GM21717 (cell line): Measurements from ENCODE around the gene ABCG1.
A peak's percentile ranks its signal among the peaks of the same experiment; 100 is the strongest.

Experiments
- ATAC-seq: cut with Tn5 transposase; IDR thresholded peaks from one replicate; pipeline ENCODE4 v1.9.1; 2021; ENCODE audit warnings: mild to moderate bottlenecking, moderate library complexity; ENCODE audit not compliant: unreplicated experiment

ABCG1 gene

DNA sequence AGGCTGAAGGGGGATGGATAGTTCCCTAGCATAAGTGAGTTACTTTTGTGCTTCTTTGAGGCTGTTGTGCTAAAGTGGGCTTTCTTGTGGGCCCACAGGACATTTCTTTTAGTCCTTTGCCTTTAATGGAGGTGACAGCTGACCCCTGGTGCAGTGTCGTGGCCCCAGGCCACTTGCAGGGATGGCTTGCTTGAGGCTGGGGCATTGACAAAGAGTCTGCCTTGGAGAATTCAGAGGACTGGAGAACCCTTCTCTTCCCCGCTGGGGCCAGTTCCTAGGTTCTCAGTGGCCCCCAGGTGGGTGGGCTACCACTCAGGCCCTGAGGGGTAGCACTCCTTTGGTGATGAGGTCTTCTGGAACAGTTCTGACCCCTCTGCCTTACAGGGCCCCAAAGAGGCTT lies 12.8 kb downstream of the ABCG1 start:
- ATAC-seq: no peak

DNA sequence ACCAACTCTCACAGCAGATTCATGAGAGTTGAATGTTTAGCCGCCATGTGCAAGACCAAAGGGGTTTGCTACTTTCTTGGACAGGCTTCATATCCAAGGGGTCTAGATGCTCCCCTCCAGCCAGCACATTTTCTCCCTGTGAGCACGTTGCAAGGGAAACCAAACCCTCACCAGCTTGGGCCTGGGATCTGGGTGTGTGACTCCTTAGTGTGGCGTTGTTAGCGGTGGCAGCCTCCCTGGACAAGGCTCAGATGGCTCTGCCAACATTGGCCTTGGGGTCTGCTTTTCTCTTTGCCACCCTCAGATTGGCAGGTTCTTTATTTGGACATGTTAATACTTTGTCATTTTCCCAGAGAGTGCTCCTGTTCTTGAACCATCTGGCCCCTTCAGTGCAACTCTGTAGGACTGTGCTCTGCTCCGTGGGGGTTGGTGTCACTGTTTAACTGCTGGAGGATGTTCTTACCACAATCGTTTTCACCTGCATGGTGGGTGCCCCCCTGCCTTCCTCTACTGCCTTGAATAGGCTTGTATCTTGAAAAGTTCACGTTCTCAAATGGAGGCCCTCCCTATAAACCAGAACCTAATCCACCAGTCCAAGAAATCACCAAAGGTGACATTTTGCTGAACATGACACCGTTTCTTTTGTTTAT lies 13.4 kb downstream of the ABCG1 start:
- ATAC-seq: no peak

- peak; percentile 35 for ATAC-seq
Measured at GRCh38 chr21:42233067-42233961, 14.4 kb downstream of the ABCG1 start.

GRCh38 chr21:42234041-42234440 lies 15.1 kb downstream of the ABCG1 start:
- ATAC-seq: no peak

- peak; percentile 22 for ATAC-seq
Measured at GRCh38 chr21:42234464-42235241, 15.7 kb downstream of the ABCG1 start.

- no peak for ATAC-seq
Measured at GRCh38 chr21:42235593-42235992, 16.7 kb downstream of the ABCG1 start.

DNA sequence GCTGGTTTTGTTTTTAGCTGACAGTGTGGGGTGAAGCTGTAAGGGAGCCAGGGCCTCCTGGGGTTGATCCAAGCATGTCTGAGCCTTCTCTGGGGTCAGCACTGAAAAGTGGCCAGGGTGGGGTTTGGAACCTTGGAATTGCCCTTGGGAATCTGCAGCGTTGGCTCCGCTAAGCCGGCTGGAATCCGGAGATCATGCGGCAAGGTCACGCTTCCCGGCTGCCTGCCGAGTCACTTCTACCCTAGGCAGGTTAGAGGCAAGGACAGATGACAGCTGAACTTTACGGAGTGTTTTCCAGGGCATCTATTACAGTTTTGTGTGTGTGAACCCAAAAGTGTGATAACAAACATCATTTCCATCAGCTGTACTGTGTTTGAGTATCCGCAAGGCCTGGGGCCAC lies 17.1 kb downstream of the ABCG1 start:
- no peak for ATAC-seq

GRCh38 chr21:42236693-42237092 lies 17.8 kb downstream of the ABCG1 start:
- ATAC-seq: no peak

GRCh38 chr21:42237161-42237560 lies 18.2 kb downstream of the ABCG1 start:
- no peak for ATAC-seq

DNA sequence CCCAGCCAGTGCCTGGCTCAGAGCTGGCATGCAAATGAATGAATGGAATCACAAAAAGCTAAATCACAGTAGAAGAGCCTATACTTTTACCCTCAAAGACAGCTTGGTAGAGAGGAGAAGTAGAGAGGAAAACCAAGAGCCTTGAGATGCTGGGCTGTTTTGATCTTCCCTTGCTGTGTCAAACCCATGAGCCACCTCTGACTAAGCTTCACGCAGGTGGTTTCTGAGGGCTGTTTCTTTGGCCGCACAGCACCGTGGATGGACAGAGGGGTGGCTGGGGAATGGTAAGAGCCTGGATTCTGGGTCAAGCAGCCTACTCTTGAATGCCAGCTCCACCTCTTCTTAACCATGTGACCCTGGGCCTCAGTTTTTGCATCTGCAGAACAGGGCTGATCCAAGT lies 18.6 kb downstream of the ABCG1 start:
- ATAC-seq: no peak

- ATAC-seq: no peak
Measured at GRCh38 chr21:42238185-42238934, 19.4 kb downstream of the ABCG1 start.

DNA sequence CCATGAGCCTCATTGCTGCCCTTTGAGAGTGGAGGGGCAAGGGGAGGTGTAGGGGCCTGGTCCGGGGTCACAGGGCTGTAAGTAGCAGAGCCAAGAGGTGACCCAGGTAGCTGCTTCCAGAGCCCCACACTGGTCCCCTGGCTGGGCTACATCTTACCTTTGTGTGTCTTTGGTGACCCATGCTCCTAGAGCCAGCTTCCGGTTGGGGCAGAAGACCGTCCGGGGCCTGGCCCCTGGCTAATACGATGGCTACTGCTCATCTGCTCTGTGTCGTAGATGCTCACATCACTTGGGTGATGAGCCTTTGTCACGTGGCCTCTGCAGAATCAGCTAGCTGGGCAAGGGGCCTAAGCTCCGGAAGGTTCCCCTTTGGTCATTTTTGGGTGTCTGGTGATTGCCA lies 20.6 kb downstream of the ABCG1 start:
- no peak for ATAC-seq

DNA sequence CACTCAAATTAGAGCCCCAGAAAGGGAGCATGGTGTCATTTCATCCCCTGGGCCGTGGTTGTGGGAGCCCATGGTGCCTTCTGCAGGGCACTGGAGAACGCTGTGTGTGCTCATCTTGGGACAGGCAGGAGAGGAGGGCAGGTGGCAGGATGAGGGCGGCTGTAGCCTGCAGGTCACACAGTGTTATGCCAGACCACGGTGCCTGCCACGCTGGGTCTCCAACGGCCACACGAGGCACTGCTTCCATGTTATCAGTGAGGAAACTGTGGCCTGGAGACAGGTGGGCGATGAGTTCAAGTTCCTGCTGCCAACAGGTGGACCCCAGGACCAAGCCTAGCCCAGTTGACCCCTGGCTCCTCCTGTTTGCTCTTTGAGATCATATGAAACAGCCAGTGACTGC lies 21.0 kb downstream of the ABCG1 start:
- ATAC-seq: no peak

GRCh38 chr21:42242611-42243010 lies 23.7 kb downstream of the ABCG1 start:
- no peak for ATAC-seq

DNA sequence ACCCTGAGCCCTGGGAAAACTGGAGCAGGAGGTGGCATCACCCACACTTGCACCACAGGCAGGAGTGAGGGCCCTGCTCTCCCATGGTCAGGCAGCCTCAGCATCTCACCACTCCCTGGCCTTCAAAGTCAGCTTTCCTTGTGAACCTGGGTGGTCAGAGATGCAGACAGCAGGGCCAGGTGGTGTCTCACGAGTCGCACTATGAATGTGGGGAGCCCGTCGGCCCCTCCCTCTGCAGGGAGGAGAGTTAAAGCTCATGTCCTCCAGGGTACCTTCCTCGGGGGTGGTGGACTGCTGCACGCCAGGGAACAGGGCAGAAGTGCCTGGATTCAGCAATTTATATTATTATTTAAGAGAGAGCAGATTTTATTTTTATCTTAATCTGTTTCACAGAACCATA lies 24.1 kb downstream of the ABCG1 start:
- no peak for ATAC-seq

DNA sequence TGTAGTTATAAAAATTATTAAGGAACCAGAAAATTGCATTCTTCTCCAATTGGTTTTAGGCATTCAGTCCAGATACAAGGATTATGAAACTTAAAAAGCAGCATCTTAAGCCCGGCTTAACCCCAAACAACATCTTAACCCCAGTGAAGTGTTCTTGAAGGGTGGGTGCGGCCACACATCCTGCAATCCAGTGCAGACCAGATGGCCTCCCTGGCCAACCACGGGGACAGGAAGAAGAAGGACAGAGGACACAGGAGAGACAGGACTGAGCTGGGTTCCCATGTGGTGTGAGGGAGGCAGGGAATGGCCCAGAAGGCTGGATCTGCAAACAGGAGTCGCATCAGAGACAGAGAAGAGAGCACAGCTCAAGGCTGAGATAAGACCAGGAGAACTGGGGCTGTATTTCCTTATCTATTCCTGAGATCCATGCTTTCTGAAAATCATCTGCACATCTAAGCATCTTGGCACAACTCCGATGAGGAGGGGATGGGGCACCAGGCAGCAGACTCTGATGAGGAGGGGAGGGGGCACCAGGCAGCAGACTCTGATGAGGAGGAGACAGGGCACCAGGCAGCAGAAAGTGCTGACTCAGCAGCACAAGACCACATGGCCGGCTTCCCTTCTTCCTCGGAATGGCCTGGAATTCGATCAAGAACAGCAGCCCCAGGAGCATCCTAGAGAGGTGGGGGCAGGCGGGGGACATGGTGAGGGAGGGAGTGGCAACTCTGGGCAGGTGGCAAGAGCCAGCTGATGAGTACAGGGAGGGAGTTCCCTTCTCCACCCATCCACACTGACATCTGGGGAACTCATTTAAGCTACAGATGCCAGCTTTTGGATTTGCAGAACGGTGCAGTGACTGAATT lies 26.6 kb downstream of the ABCG1 start:
- ATAC-seq: no peak

GRCh38 chr21:42247716-42248115 lies 28.8 kb downstream of the ABCG1 start:
- no peak for ATAC-seq

DNA sequence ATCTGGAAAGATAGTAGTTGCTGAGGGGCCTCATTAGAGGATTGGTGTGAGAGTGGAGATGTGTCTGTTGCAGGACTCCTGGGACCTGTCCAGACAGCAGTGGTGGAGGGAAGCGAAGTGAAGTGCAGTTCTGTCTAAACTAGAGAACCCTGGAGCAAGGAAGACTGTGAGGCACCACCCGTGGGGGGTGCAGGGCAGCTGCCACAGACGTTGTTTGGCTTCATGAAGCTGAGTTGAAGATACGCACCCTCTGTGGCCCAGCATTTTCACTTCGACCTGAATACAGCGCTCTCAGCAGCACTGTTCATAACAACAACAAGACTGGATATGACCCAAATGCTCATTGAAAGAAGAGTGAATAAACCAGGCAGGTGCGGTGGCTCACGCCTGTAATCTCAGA lies 29.3 kb downstream of the ABCG1 start:
- ATAC-seq: no peak

DNA sequence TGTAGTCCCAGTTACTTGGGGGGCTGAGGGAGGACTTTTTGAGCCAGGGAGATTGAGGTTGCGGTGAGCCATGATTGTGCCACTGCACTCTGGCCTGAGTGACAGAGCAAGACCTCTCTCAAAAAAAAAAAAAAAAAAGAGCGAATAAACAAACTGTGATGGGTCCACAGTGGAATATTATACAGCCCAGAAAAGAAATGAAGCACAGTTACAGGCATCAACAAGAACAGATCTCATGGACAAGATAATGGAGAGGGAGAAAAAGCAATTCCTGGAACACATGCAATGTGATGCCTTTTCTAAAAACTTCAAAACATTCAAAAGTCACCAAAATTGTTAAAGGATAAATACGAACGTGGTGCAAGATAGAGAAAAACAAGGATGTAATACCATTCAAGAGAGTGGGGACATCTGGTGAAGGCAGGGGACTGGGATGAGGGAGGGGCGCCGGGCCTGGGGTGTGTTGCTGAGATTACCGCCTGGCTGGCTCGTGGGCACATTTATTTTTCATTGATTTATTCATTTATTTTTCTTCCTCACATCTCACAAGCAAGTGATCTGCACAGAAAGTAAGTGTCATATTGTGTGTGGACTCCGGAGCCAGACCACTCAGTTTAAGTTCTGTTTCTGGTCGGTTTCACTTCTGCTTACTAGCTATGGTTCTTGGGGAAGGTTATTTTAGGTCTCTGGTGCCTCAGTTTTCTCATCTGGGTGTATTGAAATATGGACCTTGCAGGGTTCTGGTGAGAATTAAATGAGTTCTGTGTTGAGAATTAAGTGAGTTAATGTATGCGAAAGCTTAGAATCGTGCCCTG lies 30.1 kb downstream of the ABCG1 start:
- ATAC-seq: peak; percentile 82
